OCI-LY1 (cell line): ENCODE data around the gene LAMTOR4.

Experiments
- H2AFZ ChIP-seq: fragments of 200-600 bp; sonication (generic), shearing (Covaris generic); 2 replicates; pipeline ENCODE4 v1.6.0; 2014; ENCODE audit warnings: antibody characterized with exemption, mild to moderate bottlenecking, low read length
- H3F3A ChIP-seq: fragments of 200-600 bp; sonication (generic), shearing (Covaris generic); 2 replicates; pipeline ENCODE4 v1.6.0; 2014; ENCODE audit warnings: mild to moderate bottlenecking, antibody characterized with exemption, low read length, moderate library complexity; ENCODE audit not compliant: insufficient read depth
- H3K27ac ChIP-seq: fragments of 200-600 bp; sonication (generic); 2 replicates; pipeline ENCODE4 v1.5.1; 2014; ENCODE audit warnings: low read length, mixed run types, mild to moderate bottlenecking, low read depth; ENCODE audit not compliant: poor library complexity, severe bottlenecking
- H3K27me3 ChIP-seq: fragments of 200-600 bp; sonication (generic); 2 replicates; pipeline ENCODE4 v1.6.0; 2014; ENCODE audit warnings: antibody characterized with exemption, mild to moderate bottlenecking, low read length, moderate library complexity; ENCODE audit not compliant: insufficient read depth
- H3K36me3 ChIP-seq: fragments of 200-600 bp; sonication (generic); 2 replicates; pipeline ENCODE4 v1.6.1; 2014; ENCODE audit warnings: mild to moderate bottlenecking, antibody characterized with exemption, low read length, moderate library complexity, mixed read lengths; ENCODE audit not compliant: insufficient read depth
- H3K4me1 ChIP-seq: fragments of 200-600 bp; sonication (generic); 2 replicates; pipeline ENCODE4 v1.5.1; 2014; ENCODE audit warnings: mild to moderate bottlenecking, low read length, moderate library complexity; ENCODE audit not compliant: insufficient read depth, severe bottlenecking
- H3K4me2 ChIP-seq: fragments of 200-600 bp; sonication (generic), shearing (Covaris generic); 2 replicates; pipeline ENCODE4 v1.6.1; 2014; ENCODE audit warnings: low read length
- H3K4me3 ChIP-seq: fragments of 200-600 bp; sonication (generic); 2 replicates; pipeline ENCODE4 v1.5.1; 2014; ENCODE audit warnings: low read length, low read depth, mild to moderate bottlenecking, mixed read lengths; ENCODE audit not compliant: poor library complexity, severe bottlenecking
- H3K79me2 ChIP-seq: fragments of 200-600 bp; shearing (Covaris generic); 2 replicates; pipeline ENCODE4 v1.6.1; 2016; ENCODE audit warnings: mixed run types, low read length, mixed read lengths; ENCODE audit not compliant: insufficient read depth
- H3K9ac ChIP-seq: fragments of 200-600 bp; sonication (generic), shearing (Covaris generic); 2 replicates; pipeline ENCODE4 v1.6.1; 2014; ENCODE audit warnings: mild to moderate bottlenecking, low read length, mixed read lengths
- H3K9me2 ChIP-seq: fragments of 200-600 bp; sonication (generic), shearing (Covaris generic); 2 replicates; pipeline ENCODE4 v1.6.1; 2014; ENCODE audit warnings: low read depth, mild to moderate bottlenecking, low read length, mixed read lengths
- H3K9me3 ChIP-seq: fragments of 200-600 bp; shearing (Covaris generic); 2 replicates; pipeline ENCODE4 v1.6.1; 2014; ENCODE audit warnings: low read length, mixed read lengths
- H4K20me1 ChIP-seq: fragments of 200-600 bp; sonication (generic), shearing (Covaris generic); 2 replicates; pipeline ENCODE4 v1.6.0; 2016; ENCODE audit warnings: mild to moderate bottlenecking, low read length; ENCODE audit not compliant: insufficient read depth
- CTCF ChIP-seq: fragments of 200-600 bp; sonication (generic), shearing (Covaris generic); IDR thresholded peaks from 2 replicates; pipeline ENCODE4 v1.5.1; 2017; ENCODE audit warnings: mild to moderate bottlenecking, antibody characterized with exemption, low read length, moderate library complexity, mixed read lengths
- EZH2 ChIP-seq: fragments of 200-600 bp; sonication (generic), shearing (Covaris generic); IDR thresholded peaks from 2 replicates; pipeline ENCODE4 v1.8.0; 2017; ENCODE audit warnings: borderline replicate concordance, mixed run types, mild to moderate bottlenecking, antibody characterized with exemption, low read length, moderate library complexity, mixed read lengths

The LAMTOR4 gene

DNA sequence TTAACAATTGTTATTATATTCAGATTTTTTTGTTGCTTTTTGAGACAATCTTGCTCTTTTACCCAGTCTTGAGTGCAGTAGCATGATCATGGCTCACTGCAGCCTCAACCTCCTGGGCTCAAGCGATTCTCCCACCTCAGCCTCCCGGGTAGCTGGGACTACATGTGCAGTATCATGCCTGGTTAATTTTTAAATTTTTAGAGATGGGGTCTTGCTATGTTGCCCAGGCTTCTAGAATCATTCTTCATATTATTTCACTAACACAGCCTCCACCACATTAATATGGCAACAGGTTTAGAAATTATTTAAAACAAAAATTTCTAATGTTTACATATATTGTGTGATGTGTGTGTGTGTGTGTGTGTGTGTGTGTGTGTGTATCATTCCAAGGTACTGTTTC lies 1.4 kb upstream of the LAMTOR4 start:
- Histone ChIP-seq H3K9me3 (no peaks in the 10 kb centered on the region), H3K4me3 (no peak overlapping the region), H3K27me3 (no peaks in the 10 kb centered on the region), H3K9ac (no peak overlapping the region), H3K79me2 (peaks cover 11% of the 10 kb centered on the region), H3F3A (peaks cover 5% of the 10 kb centered on the region; the same call in 1 of the 2 replicates), H3K9me2 (no peaks in the 10 kb centered on the region), H3K27ac (no peak overlapping the region), H3K4me1 (peaks cover 31% of the 10 kb centered on the region), H4K20me1 (no peaks in the 10 kb centered on the region), H2AFZ (no peak overlapping the region), H3K36me3 (peaks cover 13% of the 10 kb centered on the region; the same call in 1 of the 2 replicates), H3K4me2 (no peak overlapping the region)
- no peak for TF ChIP-seq EZH2
- TF ChIP-seq CTCF, result no peak

- peaks cover 20% of the 10 kb centered on the region; the same call in 1 of the 2 replicates for H3K36me3 ChIP-seq
- H3K79me2 ChIP-seq, result peaks cover 11% of the 10 kb centered on the region
- peak overlapping the region; percentile 41 for H2AFZ ChIP-seq
- H3F3A ChIP-seq, result peaks cover 5% of the 10 kb centered on the region; the same call in 1 of the 2 replicates
- no peaks in the 10 kb centered on the region for H3K9me3 ChIP-seq
- peak overlapping the region; percentile 69 for H3K9ac ChIP-seq
- peak overlapping the region; percentile 79 for H3K4me2 ChIP-seq
- H4K20me1 ChIP-seq, result no peaks in the 10 kb centered on the region
- no peak for TF ChIP-seq EZH2
- TF ChIP-seq CTCF, result no peak
- no peaks in the 10 kb centered on the region for H3K27me3 ChIP-seq
- peak overlapping the region; percentile 70 for H3K27ac ChIP-seq
- H3K9me2 ChIP-seq, result no peaks in the 10 kb centered on the region
- peak overlapping the region; percentile 79 for H3K4me3 ChIP-seq
- peaks cover 40% of the 10 kb centered on the region for H3K4me1 ChIP-seq
Observed at GRCh38 chr7:100148225-100148558, 526 bp upstream of the LAMTOR4 start.

DNA sequence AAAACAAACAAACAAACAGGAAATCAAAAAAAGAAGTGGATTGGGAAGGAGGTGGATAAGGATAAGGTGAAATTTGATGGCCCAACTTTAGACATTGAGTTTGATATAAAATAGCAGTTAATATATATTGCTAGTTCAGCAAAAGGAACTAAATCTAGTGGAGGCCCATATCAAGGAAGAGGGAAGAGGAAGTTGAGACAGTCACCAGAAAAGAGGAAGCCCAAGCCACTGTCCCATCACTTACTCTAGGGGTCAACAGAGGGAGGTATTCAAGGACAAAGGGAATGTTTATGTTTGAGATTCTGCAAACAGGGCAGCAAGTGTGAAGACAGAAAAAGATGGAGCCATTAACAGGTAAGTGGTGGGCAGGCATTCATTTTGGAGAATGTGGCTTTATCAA lies 3.7 kb downstream of the LAMTOR4 start:
- no peak overlapping the region for H3K4me3 ChIP-seq
- peaks cover 60% of the 10 kb centered on the region for H3K36me3 ChIP-seq
- H3K79me2 ChIP-seq, result peaks cover 11% of the 10 kb centered on the region
- H3F3A ChIP-seq, result peaks cover 5% of the 10 kb centered on the region; the same call in 1 of the 2 replicates
- TF ChIP-seq CTCF (no peak; the same call in 1 of the 2 replicates), EZH2 (no peak)
- no peaks in the 10 kb centered on the region for H3K9me2 ChIP-seq
- peaks cover 81% of the 10 kb centered on the region for H3K4me1 ChIP-seq
- peak overlapping the region; percentile 44 for H3K27ac ChIP-seq
- peak overlapping the region; percentile 29; the same call in 1 of the 2 replicates for H3K4me2 ChIP-seq
- H3K27me3 ChIP-seq, result no peaks in the 10 kb centered on the region
- no peaks in the 10 kb centered on the region for H3K9me3 ChIP-seq
- H3K9ac ChIP-seq, result no peak overlapping the region
- no peaks in the 10 kb centered on the region for H4K20me1 ChIP-seq
- no peak overlapping the region for H2AFZ ChIP-seq
